Neural cell (in vitro differentiated cells): Measurements from ENCODE around the gene INPPL1.

Experiments
- CTCF ChIP-seq: fragments of 450-650 bp; IDR thresholded peaks from 2 replicates; pipeline ENCODE4 v1.5.1; 2014; ENCODE audit warnings: antibody characterized with exemption, mild to moderate bottlenecking, moderate library complexity; ENCODE audit not compliant: poor library complexity, severe bottlenecking
- EP300 ChIP-seq: fragments of 450-650 bp; conservative IDR thresholded peaks from 2 replicates; pipeline ENCODE4 v1.6.1; 2014; ENCODE audit warnings: antibody characterized with exemption, mild to moderate bottlenecking, moderate library complexity; ENCODE audit not compliant: poor library complexity, severe bottlenecking
- POLR2AphosphoS5 ChIP-seq: IDR thresholded peaks from 2 replicates; pipeline ENCODE4 v1.6.1; 2012
- SMC3 ChIP-seq: fragments of 450-650 bp; conservative IDR thresholded peaks from 2 replicates; pipeline ENCODE4 v1.6.1; 2014; ENCODE audit warnings: antibody characterized with exemption, mild to moderate bottlenecking, moderate library complexity; ENCODE audit not compliant: poor library complexity

GRCh38 chr11:72287293-72287692 lies 62.7 kb downstream of the INPPL1 start:
- TF ChIP-seq POLR2AphosphoS5 (no peak), EP300 (no peak), SMC3 (no peak), CTCF (no peak)
